ENCODE results near the gene EIF3I.
A peak's percentile ranks its signal among the peaks of the same experiment; 100 is the strongest.

Gene EIF3I

DNA sequence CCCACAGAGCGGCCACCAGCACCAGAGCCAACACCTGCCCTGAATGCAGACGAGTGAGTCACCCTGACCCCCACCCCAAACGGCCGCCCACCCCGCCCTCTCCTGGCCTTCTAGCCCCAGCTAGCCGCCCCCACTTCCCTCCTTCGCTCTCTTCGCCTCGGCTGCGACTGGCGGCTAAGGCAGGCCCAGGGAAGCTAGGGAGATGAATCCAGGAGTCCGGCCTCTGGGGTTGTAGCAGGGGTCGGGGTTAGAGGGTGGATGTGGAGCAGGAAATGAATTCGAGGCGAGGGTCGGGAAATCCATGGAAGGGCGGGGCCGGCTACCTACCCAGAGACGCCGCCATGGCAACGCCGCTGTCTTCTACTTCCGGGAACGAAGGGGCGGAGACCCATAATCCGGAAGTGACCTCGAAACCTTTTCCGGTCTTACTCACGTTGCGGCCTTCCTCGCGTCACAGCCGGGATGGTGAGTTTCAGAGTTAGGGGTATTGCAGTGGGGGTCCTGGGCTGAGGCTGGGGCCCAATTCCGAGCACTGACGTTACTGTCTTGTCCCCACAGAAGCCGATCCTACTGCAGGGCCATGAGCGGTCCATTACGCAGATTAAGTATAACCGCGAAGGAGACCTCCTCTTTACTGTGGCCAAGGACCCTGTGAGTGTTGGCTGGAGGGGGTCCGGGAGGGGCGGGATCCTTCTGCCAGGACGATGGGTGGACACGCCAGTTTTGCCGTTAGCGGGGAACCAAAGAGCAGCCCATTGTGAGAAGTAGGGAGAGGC, at the start of gene EIF3I, which contains the start of gene TMEM234:
EIF3I (plus strand) TSS at position 428 of the 776 bp plus-strand sequence; CDS start at position 463, 35 bp downstream.
TMEM234 (minus strand) TSS at position 374 of the 776 bp plus-strand sequence; CDS start at position 343, 31 bp downstream.
- peak; percentile 91 for DNase-seq

DNA sequence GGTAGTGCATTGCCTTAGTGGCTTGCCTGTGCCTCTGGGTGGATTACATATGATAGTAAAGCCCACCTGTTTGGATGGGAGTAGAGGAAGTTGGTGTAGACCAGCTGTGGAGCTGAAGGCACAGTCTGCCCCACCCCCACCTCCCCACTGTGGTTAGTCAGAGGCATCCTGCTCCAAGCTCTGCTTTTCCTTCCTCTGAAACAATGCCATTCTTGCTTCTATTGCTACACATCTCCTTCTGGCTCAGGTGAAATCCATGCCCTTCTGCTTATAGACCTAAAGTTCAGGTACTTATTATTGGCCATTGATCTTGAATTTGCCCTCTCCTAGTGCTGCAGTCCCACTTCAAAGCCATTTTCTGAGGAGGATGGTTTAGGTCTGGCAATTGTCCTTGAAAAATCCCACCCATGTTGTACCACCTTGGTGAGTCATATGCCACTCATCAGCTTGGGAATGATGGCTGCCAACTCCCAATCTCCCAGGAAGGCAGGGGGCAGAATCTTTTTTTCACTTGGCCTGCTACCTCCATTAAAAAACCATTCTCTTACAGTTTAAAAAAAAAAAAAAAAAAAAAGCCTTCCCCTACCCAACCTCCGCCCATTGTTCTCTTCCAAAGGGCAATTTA, 49.5 kb upstream of the EIF3I start:
- no peak for DNase-seq

DNA sequence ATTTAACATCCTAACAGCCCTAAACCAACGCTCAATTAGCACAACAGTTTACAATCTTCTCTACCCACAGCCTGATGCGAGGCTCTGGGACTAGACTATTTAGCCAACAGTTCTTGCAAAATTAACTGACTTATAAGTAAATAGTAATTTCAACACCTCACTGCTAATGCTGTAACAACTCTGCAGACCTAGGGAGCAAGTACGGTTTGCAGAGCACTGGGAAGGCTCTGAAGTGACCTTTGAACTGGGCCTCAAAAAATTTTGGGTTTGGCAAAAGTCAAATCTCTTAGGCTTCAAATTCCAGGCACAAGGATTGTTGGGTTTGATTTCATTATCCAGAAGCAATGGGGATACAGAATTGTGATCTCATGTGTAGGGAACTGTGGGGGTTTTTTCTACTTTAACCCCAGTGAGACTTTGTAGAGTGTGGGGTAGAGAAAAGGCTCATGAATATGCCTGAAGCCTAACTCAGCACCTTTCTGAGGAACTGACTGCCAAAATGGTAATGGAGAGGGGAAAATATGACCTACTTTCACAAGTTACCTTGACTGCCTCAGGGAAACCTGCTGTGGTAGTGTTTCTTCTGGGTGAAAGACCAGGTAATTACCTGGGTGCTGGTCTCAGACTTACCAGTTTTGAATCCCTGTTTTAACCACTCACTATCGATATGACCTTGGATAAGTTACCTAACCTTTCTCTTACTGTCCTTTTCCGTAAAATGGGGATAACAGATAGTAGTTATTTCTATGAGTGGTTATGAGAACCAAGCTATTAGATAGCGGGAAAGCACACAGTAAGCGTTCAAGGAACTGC, 43.6 kb upstream of the EIF3I start:
- no peak for DNase-seq

DNA sequence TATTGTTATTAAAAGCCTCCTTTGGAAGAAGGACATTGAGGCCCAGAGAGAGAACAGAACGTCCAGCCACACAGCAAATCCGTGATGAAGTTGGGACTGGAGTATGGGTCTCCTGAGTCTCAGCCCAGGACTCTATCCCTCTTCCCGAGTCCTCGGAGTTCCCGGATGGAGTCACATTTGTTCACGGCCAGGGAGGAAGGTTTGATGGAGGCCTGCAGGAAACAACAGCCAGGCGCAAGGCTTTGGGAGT, 43.1 kb upstream of the EIF3I start:
- DNase-seq = no peak

DNA sequence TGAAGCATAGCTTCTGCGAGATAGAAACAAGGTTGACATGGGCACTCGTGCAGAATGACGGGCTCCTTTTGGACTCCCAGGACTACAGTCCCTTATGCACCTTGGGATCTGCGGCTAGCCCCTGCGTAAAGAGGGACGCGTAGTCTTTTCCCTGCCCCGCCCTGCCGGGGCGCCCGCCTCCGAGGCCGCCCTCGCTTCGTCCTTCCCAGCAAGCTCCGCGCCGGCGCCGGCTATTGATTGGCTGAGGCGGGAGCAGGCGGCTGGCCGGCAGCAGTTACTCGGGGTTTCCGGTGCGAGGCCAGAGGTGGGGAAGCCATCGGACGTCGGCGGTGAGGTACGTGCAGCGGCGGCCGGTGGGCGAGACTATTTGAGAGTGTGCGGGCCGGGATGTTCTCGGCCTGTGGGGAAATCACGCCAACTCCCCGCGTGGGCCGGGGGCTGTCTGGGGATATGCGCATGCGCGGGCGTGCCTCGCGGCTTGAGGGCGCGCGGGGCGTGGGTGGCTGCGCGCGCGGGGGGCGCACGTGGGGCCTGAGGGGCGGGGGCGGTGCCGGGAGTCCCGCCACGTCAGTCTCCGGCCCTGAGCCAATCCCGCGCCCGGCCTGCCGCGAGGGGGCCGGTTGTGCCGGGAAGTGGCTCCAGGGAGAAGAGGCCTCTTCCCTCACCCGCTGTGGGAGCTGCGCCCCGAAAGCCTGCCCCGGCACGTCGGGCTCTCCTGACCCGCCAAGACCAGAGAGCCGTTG, 42.6 kb upstream of the EIF3I start, which contains the start of gene TXLNA:
TXLNA (plus strand) TSS at position 233 of the 743 bp plus-strand sequence. CDS start 671 bp downstream, outside the sequence.
- peak; percentile 97 for DNase-seq

DNA sequence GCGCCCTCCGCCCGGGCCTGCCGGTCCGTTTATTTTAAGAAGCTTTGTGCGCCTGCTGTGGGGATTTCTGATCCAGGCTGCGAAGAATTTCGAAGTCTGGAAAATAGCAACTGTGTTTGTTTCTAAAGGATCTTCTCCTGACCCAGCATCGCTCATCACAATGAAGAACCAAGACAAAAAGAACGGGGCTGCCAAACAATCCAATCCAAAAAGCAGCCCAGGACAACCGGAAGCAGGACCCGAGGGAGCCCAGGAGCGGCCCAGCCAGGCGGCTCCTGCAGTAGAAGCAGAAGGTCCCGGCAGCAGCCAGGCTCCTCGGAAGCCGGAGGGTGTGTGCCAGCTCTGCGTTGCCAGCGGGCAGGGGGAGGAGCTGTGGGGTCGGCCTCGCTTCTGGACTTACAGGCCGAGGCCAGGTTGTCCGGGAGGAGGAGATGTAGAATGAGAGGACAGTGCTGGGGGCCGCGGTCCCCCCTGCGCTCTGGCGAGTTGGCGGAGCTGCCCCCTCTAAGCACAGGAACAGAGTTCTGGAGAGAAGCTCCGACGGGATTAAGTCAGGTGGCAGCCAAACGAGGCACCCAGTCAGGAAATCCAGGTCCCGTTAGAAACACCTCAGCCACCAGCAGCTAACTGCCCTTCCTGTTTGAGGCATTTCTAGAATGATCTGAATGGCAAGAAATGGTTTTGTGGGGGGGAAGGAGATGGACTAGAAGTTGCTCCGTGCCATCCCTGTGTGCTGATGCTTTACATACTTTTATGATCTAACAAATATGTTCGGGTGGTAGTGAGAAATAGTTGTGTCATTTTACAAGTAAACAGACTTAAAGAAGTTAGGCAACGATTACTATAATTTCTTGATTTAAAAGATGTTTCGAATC, 41.8 kb upstream of the EIF3I start:
- DNase-seq = peak; percentile 44

DNA sequence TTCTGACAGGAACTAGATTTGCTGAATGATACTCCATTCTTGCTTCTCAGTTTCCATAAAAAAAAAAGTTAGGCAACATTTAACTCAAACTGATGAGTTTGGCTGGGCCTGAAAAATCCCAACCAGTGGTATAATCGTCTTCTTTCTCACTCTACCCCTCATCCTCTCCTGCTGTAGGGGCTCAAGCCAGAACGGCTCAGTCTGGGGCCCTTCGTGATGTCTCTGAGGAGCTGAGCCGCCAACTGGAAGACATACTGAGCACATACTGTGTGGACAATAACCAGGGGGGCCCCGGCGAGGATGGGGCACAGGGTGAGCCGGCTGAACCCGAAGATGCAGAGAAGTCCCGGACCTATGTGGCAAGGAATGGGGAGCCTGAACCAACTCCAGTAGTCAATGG, 41.1 kb upstream of the EIF3I start:
- DNase-seq = no peak

DNA sequence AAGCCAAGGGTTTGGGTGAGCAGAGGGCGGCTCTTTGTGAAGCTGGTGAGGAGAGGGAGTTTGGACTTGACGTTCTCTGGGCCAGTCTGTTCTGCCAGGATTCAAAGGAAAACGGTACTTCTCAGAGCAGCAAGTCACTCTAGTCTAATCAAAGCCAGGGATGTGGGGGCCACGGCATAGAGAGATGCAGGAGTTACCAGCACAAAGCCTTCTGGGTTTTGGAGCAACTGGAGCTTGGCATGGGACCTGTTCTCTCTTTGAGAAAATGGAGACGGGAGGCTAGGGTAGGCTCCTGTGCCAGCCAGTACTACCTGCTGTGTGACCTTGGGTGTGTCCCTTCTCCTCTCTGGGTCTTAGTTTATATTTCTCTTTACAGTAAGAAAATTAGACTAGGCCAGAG, 40.6 kb upstream of the EIF3I start:
- DNase-seq = no peak

DNA sequence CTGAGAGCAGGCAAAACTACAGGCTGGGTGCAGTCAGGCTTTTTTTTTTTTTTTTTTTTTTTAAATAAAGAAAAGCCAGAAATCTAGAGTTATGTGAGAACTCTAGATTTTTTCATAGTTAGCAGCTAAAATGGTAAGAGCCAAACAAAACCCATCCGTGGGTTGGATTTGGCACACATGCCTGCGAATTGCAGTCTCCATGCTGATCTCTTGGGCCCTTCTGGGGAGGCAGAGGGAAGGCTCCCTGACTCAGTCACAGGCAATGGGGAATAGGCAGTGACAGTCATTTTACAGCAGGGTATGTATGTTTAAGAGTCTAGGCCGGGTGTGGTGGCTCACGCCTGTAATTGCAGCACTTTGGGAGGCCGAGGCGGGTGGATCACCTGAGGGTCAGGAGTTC, 40.1 kb upstream of the EIF3I start:
- no peak for DNase-seq

DNA sequence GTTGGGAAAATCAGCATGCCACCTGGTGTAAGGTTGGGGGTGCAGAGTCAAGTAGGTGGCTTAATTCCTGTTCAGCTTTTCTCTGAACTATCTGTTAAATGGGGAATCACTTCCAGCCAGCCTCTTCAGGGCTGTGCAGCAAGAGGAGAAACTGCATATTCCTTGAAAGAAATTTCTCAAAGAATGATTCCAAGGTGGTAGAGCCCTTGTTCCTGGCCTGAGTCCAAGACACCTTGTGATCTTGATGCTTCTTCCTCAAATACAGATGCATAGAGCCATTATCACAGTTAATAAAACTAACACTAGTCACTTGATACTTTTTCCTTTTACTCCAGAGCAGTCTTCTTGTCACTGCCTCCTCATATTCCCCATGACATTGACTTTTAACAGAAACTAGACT, 37.6 kb upstream of the EIF3I start:
- DNase-seq = no peak

DNA sequence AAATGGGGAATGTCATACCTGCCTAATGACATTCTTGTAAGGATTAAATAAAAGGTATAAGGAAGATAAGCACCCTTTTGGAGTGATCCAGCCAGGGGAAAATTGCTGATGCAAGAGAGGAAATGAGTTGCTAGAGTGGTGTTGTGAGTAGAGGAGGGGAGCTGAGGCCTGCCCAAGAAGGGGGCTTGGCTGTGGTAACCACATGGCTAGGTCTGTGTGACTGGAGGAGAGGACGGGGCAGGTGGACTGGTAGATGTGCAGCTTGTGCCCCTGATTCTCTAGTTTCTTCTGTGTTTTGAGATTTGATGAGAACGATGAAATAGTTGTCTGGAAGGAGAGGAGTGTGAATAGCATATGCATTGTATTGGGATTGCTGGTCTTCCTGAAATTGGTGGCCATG, 36.1 kb upstream of the EIF3I start:
- DNase-seq = no peak

DNA sequence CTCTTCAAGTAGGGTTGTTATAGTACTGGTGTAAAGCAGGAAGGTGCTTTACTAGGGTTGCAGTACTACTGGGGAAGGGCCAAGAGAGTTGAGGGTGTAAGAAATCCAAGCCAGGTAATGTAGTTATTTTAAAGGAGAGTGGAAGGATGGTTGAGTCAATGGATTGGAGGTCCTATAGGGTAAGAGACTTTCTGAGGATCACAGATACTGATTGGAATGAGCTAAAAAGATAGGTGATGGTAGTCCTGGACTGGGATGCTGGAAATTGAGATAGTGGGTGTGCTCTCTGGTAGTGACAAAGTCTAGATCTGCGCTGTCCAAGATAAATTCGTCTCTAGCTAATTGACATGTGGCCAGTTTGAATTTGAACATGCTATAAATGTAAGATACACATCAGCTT, 35.7 kb upstream of the EIF3I start:
- DNase-seq = no peak

DNA sequence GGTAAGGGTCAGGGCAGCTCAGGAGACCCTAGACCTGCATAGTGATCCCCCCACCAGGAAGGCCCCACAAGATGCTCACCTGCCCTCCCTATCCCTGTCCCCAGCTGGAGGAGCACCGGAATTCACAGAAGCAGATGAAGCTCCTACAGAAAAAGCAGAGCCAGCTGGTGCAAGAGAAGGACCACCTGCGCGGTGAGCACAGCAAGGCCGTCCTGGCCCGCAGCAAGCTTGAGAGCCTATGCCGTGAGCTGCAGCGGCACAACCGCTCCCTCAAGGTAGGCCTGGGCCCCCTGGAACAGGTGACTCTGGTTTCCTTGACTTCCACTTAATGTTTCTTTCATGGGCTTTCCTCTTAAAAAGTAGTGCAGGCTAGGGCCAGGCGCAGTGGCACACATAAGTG, 34.4 kb upstream of the EIF3I start:
- no peak for DNase-seq

DNA sequence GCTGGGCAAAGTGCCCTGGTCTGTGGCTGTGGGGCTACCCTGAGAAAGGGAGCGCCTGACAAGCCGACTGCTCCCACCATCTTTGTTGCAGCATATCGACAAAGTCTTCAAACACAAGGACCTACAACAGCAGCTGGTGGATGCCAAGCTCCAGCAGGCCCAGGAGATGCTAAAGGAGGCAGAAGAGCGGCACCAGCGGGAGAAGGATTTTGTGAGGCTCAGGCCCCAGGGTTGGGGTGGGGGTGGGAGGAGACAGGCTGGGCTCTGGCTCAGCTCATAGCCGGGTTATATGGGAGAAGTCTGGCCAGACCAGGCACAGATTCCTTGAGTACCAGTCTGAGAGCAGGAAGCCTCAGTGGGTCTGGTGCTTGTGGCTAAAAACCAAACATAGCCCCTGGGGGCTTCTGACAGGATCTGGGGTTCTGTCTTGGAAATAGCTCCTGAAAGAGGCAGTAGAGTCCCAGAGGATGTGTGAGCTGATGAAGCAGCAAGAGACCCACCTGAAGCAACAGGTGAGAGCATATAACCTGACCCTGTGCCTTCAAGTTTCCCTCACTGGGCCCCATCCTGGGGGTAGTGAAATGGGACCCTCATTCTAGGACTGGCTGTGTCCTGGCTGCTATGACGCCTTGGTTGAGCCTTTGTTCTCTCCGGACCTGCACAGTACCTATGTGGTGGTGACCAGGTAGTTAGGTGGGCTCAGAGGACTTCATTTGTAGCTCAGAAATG, 29.8 kb upstream of the EIF3I start:
- no peak for DNase-seq

DNA sequence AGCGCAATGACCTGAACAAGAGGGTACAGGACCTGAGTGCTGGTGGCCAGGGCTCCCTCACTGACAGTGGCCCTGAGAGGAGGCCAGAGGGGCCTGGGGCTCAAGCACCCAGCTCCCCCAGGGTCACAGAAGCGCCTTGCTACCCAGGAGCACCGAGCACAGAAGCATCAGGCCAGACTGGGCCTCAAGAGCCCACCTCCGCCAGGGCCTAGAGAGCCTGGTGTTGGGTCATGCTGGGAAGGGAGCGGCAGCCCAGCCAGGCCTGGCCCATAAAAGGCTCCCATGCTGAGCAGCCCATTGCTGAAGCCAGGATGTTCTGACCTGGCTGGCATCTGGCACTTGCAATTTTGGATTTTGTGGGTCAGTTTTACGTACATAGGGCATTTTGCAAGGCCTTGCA, 27.2 kb upstream of the EIF3I start:
- no peak for DNase-seq

DNA sequence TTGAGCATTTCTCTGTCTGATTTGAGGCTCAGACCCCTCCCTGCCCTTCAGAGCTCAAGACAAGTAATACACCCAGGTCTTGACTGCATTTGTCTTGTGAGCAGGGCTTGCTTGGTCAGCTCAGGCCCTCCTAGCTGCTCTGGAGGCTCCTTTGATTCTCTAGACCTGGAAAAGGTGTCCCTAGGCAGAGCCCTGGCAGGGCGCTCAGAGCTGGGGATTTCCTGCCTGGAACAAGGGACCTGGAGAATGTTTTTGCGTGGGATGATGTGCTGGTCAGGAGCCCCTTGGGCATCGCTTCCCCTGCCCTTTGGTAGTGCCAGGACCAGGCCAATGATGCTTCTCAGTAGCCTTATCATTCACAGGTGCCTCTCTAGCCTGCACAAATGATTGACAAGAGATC, 26.7 kb upstream of the EIF3I start:
- DNase-seq = no peak

DNA sequence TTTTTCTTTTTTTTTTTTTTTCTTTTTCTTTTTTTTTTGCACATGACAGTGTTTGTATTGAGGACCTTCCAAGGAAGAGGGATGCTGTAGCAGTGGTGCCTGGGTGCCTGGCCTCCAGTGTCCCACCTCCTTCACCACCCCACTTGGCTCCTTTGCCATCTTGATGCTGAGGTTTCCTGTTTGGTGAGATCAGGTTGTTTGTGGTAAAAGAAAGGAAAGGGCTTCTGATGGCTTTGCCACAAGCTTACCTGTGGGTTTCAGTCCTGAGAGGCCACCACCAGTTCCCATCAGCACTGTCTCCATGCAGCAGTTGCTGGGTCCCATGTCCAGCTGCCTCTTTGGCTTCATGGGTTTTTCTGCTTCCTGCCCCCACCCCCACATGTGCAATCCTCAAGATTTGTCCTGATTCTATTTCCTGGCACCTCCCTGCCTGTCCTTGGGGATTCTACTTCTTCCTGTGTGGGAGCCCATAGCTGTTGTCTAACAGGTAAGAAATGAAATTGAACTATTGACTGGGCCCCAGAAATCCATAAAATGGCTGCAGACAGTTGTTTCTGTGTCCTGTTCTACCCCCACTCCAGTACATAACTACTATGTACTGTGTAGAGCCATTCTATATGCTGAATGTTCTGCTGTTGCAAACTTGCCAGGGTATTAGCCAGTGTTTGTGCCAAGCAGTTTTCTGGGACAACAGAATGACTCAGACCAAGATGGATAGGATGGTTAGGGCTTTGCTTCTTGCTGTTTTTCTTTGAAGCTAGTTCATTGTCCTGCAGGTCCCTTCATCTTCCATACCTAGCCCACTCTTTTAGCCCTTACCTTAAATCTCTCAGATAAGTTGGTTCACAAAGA, 26.0 kb upstream of the EIF3I start:
- no peak for DNase-seq

DNA sequence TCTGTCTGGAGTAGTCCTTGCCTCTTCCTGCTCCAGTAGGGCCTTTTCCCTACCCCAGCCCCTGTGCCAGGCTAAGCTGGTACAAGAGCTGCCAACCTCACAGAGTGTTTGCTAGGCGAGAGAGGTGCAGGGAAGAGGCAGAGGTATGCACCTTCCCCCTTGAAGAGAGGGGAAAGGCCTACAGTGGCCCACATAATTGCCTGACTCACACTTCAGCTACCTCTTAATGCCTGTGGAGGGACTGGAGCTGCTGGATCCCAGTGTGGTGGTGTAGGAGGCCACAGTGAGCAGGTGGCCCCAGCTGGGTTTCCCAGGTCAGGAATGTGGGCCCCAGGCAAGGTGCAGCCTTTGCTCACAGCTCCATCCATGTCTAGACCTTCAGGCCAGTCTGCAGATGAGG, 25.1 kb upstream of the EIF3I start:
- DNase-seq = no peak

DNA sequence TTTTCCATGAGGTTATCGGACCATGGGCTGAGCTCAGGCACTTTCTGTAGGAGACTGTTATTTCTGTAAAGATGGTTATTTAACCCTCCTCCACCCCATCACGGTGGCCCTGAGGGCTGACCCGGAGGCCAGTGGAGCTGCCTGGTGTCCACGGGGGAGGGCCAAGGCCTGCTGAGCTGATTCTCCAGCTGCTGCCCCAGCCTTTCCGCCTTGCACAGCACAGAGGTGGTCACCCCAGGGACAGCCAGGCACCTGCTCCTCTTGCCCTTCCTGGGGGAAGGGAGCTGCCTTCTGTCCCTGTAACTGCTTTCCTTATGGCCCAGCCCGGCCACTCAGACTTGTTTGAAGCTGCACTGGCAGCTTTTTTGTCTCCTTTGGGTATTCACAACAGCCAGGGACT, 24.4 kb upstream of the EIF3I start:
- no peak for DNase-seq

DNA sequence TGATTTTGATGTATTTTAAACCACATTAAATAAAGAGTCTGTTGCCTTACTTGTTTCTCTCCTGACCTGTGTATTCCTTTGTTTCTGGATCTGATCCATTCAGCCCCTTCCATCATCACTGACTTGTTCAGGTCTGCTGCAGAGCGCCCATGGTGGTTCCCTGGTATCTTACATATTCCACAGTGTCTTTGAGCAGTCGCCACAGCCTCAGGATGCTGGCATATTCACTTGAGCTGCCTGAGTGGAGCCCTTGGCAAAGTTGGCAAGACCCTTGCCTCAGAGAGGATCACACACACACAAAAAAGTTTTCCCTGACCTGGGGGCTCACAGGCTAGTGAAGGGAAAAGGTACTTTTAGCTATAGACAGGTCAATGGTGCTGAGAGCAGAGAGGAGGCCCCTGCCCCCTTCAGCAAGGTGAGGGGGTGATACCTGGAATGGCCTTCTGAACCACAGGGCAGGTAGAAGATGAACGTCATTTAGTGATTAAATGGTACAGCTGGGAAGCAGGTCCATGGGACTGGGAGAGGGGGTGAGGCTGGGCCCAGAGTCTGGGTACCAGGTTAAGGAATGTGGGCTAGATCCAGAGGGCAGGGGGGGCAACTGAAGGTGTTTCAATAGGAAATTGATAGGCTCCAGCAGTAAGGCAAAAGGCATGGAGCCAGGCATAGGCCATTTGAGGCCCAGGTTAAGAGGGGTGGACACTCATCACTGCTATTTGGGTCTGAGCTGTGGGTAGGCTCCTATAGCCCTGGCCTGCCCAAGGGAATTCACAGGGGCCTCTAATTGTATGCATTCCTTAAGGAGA, 23.8 kb upstream of the EIF3I start:
- no peak for DNase-seq

Measured in NCI-H1092 treated with DMSO at 0.1 percent for 48 hours (cell line).